SU-DHL-6 (cell line): ENCODE results near the gene FBXO10.

Experiments used
- CTCF ChIP-seq: fragments of 200-600 bp; sonication (generic); IDR thresholded peaks from one replicate; pipeline ENCODE4 v1.5.1; 2017; ENCODE audit warnings: antibody characterized with exemption, mild to moderate bottlenecking, low read length, moderate library complexity; ENCODE audit not compliant: insufficient read depth, poor library complexity, severe bottlenecking
- EZH2phosphoT487 ChIP-seq: fragments of 200-600 bp; sonication (generic), shearing (Covaris generic); conservative IDR thresholded peaks from 2 replicates; pipeline ENCODE4 v1.6.1; 2018; ENCODE audit warnings: mild to moderate bottlenecking, antibody characterized with exemption, low read length, moderate library complexity, mixed read lengths

- TF ChIP-seq CTCF: no peak
- TF ChIP-seq EZH2phosphoT487: no peak
Observed at GRCh38 chr9:37618817-37619216, 42.6 kb upstream of the FBXO10 start.
